HG03460 (cell line): ENCODE data around the gene CTNS.
A peak's percentile ranks its signal among the peaks of the same experiment; 100 is the strongest.

ENCODE experiments used
- ATAC-seq: cut with Tn5 transposase; IDR thresholded peaks from one replicate; pipeline ENCODE4 v1.9.1; 2021; ENCODE audit not compliant: unreplicated experiment

The CTNS gene

GRCh38 chr17:3708366-3708765 lies 71.8 kb downstream of the CTNS start:
- ATAC-seq = no peak

DNA sequence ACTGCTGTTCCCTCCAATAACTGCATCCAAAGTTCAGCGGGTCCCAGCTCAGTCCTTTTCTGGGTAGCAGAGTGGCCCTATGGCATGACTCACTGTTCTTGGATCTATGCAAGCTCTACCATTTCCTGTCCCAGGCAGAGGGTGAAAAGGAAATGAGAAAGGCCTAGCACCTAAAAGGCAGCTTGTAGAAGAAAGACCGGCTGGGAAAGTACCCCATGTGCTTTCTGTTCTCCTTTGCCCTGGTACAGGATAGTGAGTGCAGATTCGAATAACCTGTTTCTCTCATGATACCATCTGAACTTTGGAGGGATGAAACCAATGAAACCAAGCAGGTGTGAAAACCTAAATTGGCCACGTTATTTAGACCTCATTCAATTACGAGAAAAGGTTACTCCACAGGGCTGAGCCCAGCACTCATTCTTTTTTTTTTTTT lies 74.4 kb downstream of the CTNS start:
- ATAC-seq = peak; percentile 93
